Immature natural killer cell (primary cell): ENCODE measurements around the gene CADM1. TPM values are rescaled to one million over a fixed set of nuclear protein-coding genes. Genes with fewer than 3 reads are reported as not detected.

Experiments
- DNase-seq, 3 donors: peaks; one replicate each; pipeline ENCODE4 v3.0.0; 2022; ENCODE audit warnings: mixed read lengths in 1 of 3
- H3K27ac Mint-ChIP-seq, 6 donors: one replicate each; pipeline ENCODE4 v1.8.0; 2020; ENCODE audit warnings: mixed read lengths in 6 of 6, mild to moderate bottlenecking in 5 of 6, inconsistent platforms in 4 of 6, moderate library complexity in 3 of 6
- H3K27me3 Mint-ChIP-seq, 3 donors: one replicate each; pipeline ENCODE4 v1.8.0; 2020 to 2021; ENCODE audit warnings: low read depth in 3 of 3, mild to moderate bottlenecking in 3 of 3, mixed read lengths in 3 of 3, moderate library complexity in 3 of 3, inconsistent platforms in 1 of 3
- H3K36me3 Mint-ChIP-seq, 3 donors: one replicate each; pipeline ENCODE4 v1.8.0; 2020; ENCODE audit warnings: mixed read lengths in 3 of 3, inconsistent platforms in 2 of 3, mild to moderate bottlenecking in 2 of 3
- H3K4me1 Mint-ChIP-seq, 2 donors: one replicate each; pipeline ENCODE4 v1.8.0; 2020; ENCODE audit warnings: inconsistent platforms in 2 of 2, mild to moderate bottlenecking in 2 of 2, mixed read lengths in 2 of 2, moderate library complexity in 1 of 2
- H3K4me3 Mint-ChIP-seq, 5 donors: one replicate each; pipeline ENCODE4 v1.8.0; 2020; ENCODE audit warnings: mild to moderate bottlenecking in 5 of 5, mixed read lengths in 5 of 5, inconsistent platforms in 3 of 5, moderate library complexity in 3 of 5
- H3K9me3 Mint-ChIP-seq, 6 donors: one replicate each; pipeline ENCODE4 v1.8.0; 2020; ENCODE audit warnings: mild to moderate bottlenecking in 6 of 6, mixed read lengths in 6 of 6, inconsistent platforms in 4 of 6, moderate library complexity in 3 of 6
- polyA plus RNA-seq, 3 donors: library from polyadenylated mRNA; unstranded; fragments of 300-500 nt; fragmentation: Illumina TruSeq; gene quantifications; one replicate each; pipeline ENCODE4 v1.2.3, GENCODE V29; 2021

Gene CADM1
- polyA plus RNA-seq, 3 donors from 2014 or later, result 1.0 to 2.4 (median 1.1) TPM

- no peak overlapping the region for H3K27ac Mint-ChIP-seq
- H3K4me3 Mint-ChIP-seq, result no peak overlapping the region
- peaks cover 0 to 2% (median 0%) of the 10 kb centered on the region in 6 donors for H3K9me3 Mint-ChIP-seq
- no peaks in the 10 kb centered on the region for H3K4me1 Mint-ChIP-seq
- no peaks in the 10 kb centered on the region for H3K36me3 Mint-ChIP-seq
- DNase-seq, result no peak
- peaks cover 3 to 12% (median 5%) of the 10 kb centered on the region in 3 donors for H3K27me3 Mint-ChIP-seq
These were observed 342.3 kb downstream of the CADM1 start for GRCh38 chr11:115161876-115162275.

DNA sequence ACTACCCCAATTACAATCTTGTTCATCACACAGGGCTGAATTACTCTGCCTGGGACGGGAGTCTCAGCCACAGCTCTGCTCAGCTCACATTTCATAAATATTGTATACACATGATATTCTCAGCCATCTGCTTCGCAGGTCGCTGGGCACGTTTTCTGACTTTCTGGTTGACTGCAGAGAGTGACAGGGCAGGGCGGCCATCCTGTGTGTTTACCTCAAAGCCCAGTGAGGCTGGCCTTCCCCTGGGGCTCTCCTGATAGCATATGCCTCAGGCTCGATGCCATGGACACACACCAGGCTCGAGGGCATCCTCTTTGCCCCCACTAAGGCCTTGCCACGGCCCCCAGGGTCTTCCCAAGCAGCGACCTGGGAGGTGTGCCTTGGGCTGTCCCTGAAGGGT is 345.0 kb downstream of the CADM1 start:
- Mint-ChIP-seq H3K27me3 (peaks cover 3 to 4% (median 3%) of the 10 kb centered on the region in 3 donors), H3K4me3 (no peak overlapping the region), H3K27ac (no peak overlapping the region), H3K9me3 (peaks cover 0 to 2% (median 0%) of the 10 kb centered on the region in 6 donors), H3K4me1 (no peaks in the 10 kb centered on the region), H3K36me3 (no peaks in the 10 kb centered on the region)
- DNase-seq, result no peak

DNA sequence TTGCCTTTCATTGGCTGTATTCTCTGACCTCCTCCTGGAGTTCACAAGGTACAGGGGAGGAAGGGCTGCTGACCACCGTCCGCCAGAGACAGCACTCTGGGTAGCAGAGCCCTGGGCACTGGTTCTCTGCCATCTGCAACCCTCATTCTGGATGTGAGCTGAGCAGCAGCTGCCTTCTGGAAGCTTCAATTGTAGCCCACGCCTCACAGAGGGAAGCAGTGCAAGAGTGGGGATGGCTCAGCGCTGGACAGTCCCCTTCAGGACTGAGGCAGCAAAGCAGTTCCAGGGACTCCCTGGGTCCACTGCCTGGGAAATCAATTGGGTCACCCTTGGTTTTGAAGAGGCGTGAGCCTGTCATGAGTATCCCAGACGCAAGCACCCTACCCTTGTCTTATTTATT is 346.2 kb downstream of the CADM1 start:
- Mint-ChIP-seq H3K4me3 (no peak overlapping the region), H3K4me1 (no peaks in the 10 kb centered on the region), H3K9me3 (peaks cover 0 to 2% (median 0%) of the 10 kb centered on the region in 6 donors), H3K36me3 (no peaks in the 10 kb centered on the region), H3K27me3 (peaks cover 0 to 3% (median 3%) of the 10 kb centered on the region in 3 donors), H3K27ac (no peak overlapping the region)
- no peak for DNase-seq

DNA sequence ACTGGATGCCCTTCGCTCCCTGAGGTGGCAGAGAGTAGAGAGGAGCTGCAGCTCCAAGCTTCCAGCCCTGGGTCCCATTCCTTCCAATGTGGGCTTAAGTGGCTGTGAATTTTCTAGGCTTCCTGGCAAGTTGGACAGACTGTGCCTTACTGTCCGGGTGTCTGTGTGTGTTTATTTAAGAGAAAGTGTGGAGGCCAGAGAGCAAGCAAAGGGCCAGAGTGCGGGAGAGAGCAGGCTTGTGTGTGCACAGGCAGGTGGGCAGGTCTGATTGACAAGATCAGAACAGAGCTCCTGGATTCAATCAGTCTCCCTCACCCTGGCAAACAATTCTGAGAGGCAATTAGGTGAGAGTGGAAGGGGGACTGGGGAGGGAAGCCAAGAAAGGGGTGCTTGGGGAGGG is 347.0 kb downstream of the CADM1 start:
- no peak overlapping the region for H3K4me3 Mint-ChIP-seq

DNA sequence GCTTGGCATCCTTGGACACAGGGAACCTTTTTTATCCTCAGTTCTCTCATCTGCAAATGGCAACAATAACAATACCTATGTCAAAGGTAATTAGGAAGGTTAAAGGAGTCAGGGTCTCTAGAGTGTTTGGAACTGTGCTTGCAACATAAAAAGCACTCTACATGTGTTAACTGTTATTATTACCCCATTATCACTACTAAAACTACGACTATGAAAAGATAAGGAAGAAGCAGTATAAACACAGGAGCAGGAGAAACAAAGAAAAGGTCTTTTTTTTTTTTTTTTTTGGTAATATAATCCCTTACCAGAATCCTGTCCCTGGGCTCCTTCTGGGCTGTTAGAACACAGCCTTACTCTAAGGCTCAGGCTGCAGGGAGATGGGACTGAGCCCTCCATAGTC is 348.2 kb downstream of the CADM1 start:
- Mint-ChIP-seq H3K9me3 (no peaks in the 10 kb centered on the region), H3K27ac (no peak overlapping the region), H3K27me3 (peaks cover 0 to 3% (median 0%) of the 10 kb centered on the region in 3 donors), H3K4me1 (no peaks in the 10 kb centered on the region), H3K36me3 (no peaks in the 10 kb centered on the region), H3K4me3 (no peak overlapping the region)
- DNase-seq, result no peak

More for the DNA sequence above, 347.0 kb downstream of the CADM1 start:
- DNase-seq, result no peak
- Mint-ChIP-seq H3K9me3 (no peaks in the 10 kb centered on the region), H3K4me1 (no peaks in the 10 kb centered on the region), H3K27ac (no peak overlapping the region), H3K36me3 (no peaks in the 10 kb centered on the region), H3K27me3 (peaks cover 0 to 3% (median 0%) of the 10 kb centered on the region in 3 donors)

DNA sequence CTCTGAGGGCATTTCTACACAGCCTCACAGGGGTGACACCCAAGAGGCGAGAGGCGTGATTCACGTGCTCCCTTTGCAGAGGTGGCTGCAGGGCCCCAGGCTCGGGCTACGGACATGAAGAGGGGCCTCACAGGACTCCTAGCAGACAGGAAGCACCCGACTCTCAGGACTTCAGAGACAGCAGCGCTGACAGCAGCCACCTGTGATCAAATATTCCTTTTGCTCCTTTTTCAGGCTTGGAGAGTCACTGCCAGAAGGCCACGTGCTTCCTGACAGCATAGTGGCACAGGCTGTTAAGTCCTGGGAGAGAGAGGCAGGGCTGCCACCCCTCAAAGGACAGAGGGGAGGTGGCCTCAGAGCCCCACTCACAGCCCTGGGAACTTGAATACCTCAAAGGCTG is 348.9 kb downstream of the CADM1 start:
- Mint-ChIP-seq H3K36me3 (no peaks in the 10 kb centered on the region), H3K27ac (no peak overlapping the region), H3K4me3 (no peak overlapping the region), H3K27me3 (no peaks in the 10 kb centered on the region), H3K4me1 (no peaks in the 10 kb centered on the region), H3K9me3 (no peaks in the 10 kb centered on the region)
- no peak for DNase-seq

GRCh38 chr11:115154355-115154736 is 349.9 kb downstream of the CADM1 start:
- Mint-ChIP-seq H3K4me3 (no peak overlapping the region), H3K4me1 (no peaks in the 10 kb centered on the region), H3K9me3 (no peaks in the 10 kb centered on the region), H3K36me3 (no peaks in the 10 kb centered on the region), H3K27ac (no peak overlapping the region), H3K27me3 (no peaks in the 10 kb centered on the region)
- DNase-seq, result no peak

DNA sequence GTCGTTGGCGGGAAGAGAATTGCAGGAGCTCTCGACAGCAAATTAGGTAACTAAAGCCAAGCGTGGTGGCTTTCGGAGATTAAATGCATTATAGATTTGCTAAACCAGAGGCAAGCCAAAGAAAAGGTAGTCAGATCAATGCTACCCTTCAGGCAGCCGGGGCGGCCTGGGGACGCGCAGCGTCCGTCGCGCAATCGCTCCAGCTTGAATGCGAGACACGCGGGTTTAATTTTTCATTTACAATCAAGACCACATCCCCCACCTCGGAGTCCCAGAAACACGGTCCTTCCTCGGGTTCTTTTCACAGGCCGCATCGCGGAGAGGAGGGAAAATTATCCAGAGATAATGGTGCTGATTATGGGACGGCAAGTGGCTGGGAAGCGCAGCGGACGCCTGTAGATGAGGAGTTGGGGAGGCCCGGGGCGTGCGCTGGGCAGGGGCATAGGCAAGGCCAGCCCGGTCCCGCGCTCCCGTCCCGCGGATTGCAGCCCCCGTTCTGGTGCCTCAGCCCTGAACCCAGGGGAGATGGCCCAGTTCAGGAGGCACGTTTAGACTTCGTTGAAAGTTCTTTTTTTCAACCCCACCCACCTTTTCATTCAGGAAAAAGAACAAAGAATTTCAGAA is 350.4 kb downstream of the CADM1 start:
- no peaks in the 10 kb centered on the region for H3K4me1 Mint-ChIP-seq
- DNase-seq, result no peak
- no peaks in the 10 kb centered on the region for H3K27me3 Mint-ChIP-seq
- no peak overlapping the region for H3K4me3 Mint-ChIP-seq
- H3K9me3 Mint-ChIP-seq, result no peaks in the 10 kb centered on the region
- no peak overlapping the region for H3K27ac Mint-ChIP-seq
- no peaks in the 10 kb centered on the region for H3K36me3 Mint-ChIP-seq

DNA sequence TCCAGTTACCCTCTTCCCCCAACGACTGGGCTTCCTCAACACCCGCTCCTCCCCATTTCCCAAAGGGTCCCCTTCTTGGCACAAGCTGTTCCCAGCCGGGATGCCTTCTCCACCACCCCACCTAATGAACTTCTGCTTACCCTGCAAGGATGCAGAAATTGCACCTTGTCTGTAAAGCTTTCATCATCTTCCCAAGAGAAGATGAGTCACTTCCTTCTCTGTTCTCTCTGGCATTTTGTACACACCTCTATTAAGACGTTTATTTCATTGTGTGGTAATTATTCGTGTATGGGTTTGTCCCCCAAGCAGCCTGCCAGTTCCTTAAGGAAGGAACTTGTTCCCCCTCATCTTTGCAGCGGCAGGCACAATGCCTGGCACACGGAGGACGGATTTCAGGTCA is 351.1 kb downstream of the CADM1 start:
- DNase-seq, result no peak
- no peaks in the 10 kb centered on the region for H3K9me3 Mint-ChIP-seq
- peak overlapping the region in 1 of 6 donors; percentile 32 for H3K27ac Mint-ChIP-seq
- H3K27me3 Mint-ChIP-seq, result no peaks in the 10 kb centered on the region
- no peaks in the 10 kb centered on the region for H3K4me1 Mint-ChIP-seq
- H3K36me3 Mint-ChIP-seq, result no peaks in the 10 kb centered on the region
- no peak overlapping the region for H3K4me3 Mint-ChIP-seq

DNA sequence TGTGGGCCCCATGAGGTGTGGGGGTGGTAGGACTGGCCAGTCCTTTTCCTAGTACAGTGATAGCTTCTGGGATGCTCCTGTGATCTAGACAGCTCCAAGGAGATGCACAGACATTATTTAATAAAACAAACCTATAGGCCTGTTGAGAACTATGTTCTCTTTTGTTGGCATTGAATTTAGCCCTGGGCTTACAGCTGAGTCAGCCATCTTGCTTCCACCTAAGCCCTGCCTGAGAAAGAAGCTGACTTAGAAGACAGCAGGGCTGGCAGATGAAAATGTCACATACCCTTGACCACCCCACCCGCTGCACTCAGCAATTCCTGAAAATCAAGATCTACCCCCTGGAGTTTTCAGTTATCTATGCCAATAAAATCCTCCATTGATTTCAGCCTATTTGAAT is 353.2 kb downstream of the CADM1 start:
- DNase-seq, result no peak
- H3K27me3 Mint-ChIP-seq, result peaks cover 0 to 2% (median 0%) of the 10 kb centered on the region in 3 donors
- H3K4me3 Mint-ChIP-seq, result no peak overlapping the region
- H3K4me1 Mint-ChIP-seq, result peaks cover 0 to 4% of the 10 kb centered on the region in 2 donors
- no peaks in the 10 kb centered on the region for H3K36me3 Mint-ChIP-seq
- peak overlapping the region in 1 of 6 donors; percentile 51 for H3K27ac Mint-ChIP-seq
- no peaks in the 10 kb centered on the region for H3K9me3 Mint-ChIP-seq

DNA sequence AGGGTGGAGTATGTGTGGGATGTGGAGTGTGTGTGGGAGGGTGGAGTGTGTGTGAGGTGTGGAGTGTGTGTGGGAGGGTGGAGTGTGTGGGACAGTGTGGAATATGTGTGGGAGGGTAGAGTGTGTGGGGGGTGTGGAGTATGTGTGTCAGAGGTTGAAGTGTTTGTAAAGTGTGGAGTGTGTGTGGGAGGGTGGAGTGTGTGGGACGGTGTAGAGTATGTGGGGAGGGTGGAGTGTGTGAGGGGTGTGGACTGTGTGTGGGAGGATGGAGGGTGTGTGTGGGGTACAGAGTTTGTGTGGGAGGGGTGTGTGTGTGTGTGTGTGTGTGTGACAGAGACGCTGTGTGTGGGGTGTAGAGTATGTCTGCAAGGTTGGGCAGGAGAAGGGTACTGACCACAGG is 355.5 kb downstream of the CADM1 start:
- Mint-ChIP-seq H3K4me3 (no peak overlapping the region), H3K36me3 (no peaks in the 10 kb centered on the region), H3K27me3 (peaks cover 0 to 3% (median 2%) of the 10 kb centered on the region in 3 donors), H3K4me1 (peaks cover 0 to 4% of the 10 kb centered on the region in 2 donors), H3K27ac (peak overlapping the region in 2 of 6 donors; percentile 77 to 78), H3K9me3 (no peaks in the 10 kb centered on the region)
- no peak for DNase-seq

GRCh38 chr11:115148101-115148500 is 356.1 kb downstream of the CADM1 start:
- peak overlapping the region in 2 of 6 donors; percentile 20 to 77 for H3K27ac Mint-ChIP-seq
- peaks cover 0 to 4% of the 10 kb centered on the region in 2 donors for H3K4me1 Mint-ChIP-seq
- H3K36me3 Mint-ChIP-seq, result no peaks in the 10 kb centered on the region
- no peak overlapping the region for H3K4me3 Mint-ChIP-seq
- DNase-seq, result no peak
- no peaks in the 10 kb centered on the region for H3K9me3 Mint-ChIP-seq
- peaks cover 0 to 3% (median 2%) of the 10 kb centered on the region in 3 donors for H3K27me3 Mint-ChIP-seq

DNA sequence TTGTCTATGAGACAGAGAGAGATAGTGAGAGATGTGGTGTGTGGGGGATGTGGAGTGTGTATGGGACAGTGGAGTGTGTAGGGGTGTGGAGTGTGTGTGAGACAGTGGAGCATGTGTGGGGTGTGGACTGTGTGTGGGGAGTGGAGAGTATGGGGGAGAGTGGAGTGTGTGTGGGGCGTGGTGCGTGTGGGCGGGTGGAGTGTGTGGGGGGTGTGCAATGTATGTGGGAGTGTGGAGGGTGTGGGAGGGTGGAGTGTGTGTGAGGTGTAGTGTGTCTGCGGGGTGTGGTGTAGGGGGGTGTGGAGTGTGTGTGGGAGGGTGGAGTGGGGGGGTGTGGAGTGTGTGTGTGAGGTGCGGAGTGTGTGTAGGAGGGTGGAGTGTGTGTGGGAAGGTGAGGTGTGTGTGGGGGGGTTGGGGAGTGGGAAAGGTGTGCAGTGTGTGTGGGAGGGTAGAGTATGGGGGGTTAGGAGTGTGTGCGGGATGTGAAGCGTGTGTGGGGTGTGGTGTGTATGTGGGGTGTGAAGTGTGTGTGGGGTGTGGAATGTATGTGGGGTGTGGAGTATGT is 356.9 kb downstream of the CADM1 start:
- Mint-ChIP-seq H3K4me1 (peaks cover 0 to 4% of the 10 kb centered on the region in 2 donors), H3K27me3 (peaks cover 0 to 3% (median 2%) of the 10 kb centered on the region in 3 donors), H3K27ac (peak overlapping the region in 3 of 6 donors; percentile 24 to 79 (median 73)), H3K9me3 (no peaks in the 10 kb centered on the region), H3K36me3 (no peaks in the 10 kb centered on the region), H3K4me3 (peak overlapping the region in 1 of 5 donors; percentile 33)
- no peak for DNase-seq

GRCh38 chr11:115146425-115146824 is 357.8 kb downstream of the CADM1 start:
- DNase-seq, result no peak
- no peaks in the 10 kb centered on the region for H3K36me3 Mint-ChIP-seq
- H3K9me3 Mint-ChIP-seq, result no peaks in the 10 kb centered on the region
- peak overlapping the region in 3 of 6 donors; percentile 1 to 79 (median 73) for H3K27ac Mint-ChIP-seq
- peak overlapping the region in 1 of 5 donors; percentile 15 for H3K4me3 Mint-ChIP-seq
- H3K4me1 Mint-ChIP-seq, result peaks cover 0 to 4% of the 10 kb centered on the region in 2 donors
- H3K27me3 Mint-ChIP-seq, result peaks cover 0 to 3% (median 2%) of the 10 kb centered on the region in 3 donors

DNA sequence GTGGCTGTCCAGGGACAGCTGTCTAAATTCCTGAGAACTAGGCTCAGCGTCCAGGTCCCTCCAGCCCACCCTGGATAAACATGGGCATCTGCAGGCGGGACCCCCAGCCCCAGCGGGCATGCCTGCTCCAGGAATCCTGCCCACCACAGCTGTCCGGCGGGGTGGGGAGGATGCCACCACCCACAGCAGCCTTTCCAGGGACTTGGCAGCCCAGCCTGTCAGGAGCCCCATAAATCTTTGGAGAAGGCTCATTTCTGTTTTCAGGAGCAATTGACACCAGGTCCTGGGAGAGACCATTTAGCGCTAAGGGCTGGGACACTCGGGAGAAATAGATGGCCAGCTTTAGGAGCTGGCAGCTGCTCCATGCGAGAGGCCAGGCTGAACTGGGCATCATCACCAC is 358.9 kb downstream of the CADM1 start:
- H3K4me1 Mint-ChIP-seq, result peaks cover 0 to 4% of the 10 kb centered on the region in 2 donors
- no peaks in the 10 kb centered on the region for H3K36me3 Mint-ChIP-seq
- H3K27me3 Mint-ChIP-seq, result peaks cover 0 to 3% (median 2%) of the 10 kb centered on the region in 3 donors
- DNase-seq, result no peak
- no peak overlapping the region for H3K27ac Mint-ChIP-seq
- no peaks in the 10 kb centered on the region for H3K9me3 Mint-ChIP-seq
- no peak overlapping the region for H3K4me3 Mint-ChIP-seq
